ENCODE data around the gene CACNG8. TPM values are rescaled to one million over a fixed set of nuclear protein-coding genes. Genes with fewer than 3 reads are reported as not detected.
"Not testable (repeated sequence)": the region's sequence is repeated elsewhere in the genome, so short reads cannot be mapped to it uniquely, and the experiment has no call there.

Gene CACNG8
- 0.68 and 1.8 TPM in 2 replicates for total RNA-seq (2014; rRNA removed; shearing (Covaris generic))

GRCh38 chr19:53962887-53963431, at the start of gene CACNG8:
Gene CACNG8 (plus strand): TSS chr19:53962937.
- in situ Hi-C loops (cut with HindIII; ENCODE audit: low sequenced_read_pairs), result no loop called here
- DNase-seq (ENCODE audit: low spot score), result no peak

- no peak for DNase-seq (ENCODE audit: low spot score)
- in situ Hi-C loops (cut with HindIII; ENCODE audit: low sequenced_read_pairs), result no loop called here
Observed at GRCh38 chr19:53915000-53915399, 47.7 kb upstream of the CACNG8 start.

GRCh38 chr19:53916004-53916403, 46.7 kb upstream of the CACNG8 start:
- in situ Hi-C loops (cut with HindIII; ENCODE audit: low sequenced_read_pairs), result no loop called here
- no peak for DNase-seq (ENCODE audit: low spot score)

DNA sequence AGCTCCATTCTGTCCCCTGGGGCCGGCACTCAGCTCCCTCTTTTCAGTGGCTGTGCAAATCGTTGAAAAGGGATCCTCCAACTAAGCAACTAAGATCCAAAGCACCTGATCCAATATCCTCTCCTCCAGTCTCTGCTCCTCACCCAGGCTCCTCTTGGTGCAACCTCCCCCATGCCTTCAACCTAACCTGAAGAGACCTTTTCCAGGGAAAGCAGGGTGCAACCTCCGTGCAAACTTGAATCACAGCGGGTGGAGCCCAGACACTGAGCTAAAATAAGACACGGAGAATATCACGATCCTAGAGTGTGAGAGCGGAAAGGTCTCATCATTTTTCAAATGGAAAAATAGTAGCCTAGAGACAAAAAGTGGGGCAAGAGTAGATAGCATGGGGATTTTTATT, 45.4 kb upstream of the CACNG8 start:
- in situ Hi-C loops (cut with HindIII; ENCODE audit: low sequenced_read_pairs), result no loop called here
- no peak for DNase-seq (ENCODE audit: low spot score)

DNA sequence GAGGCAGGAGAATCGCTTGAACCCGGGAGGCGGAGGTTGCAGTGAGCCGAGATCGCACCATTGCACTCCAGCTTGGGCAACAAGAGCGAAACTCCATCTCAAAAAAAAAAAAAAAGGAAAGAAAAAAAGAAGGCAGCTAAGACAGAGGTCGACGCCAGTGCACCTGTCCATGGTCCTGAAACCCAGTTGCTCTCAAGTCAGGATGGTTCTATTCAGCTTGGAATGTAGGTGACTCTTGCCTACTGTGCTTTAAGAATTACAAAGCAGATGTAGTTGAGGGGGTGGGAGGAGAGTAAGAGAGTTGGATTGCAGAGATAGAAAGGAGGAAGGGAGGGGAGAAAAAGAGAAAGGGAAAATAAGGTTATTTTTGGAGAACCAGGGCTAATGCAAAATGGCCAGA, 35.0 kb upstream of the CACNG8 start:
- DNase-seq (ENCODE audit: low spot score), result no peak
- in situ Hi-C loops (cut with HindIII; ENCODE audit: low sequenced_read_pairs), result no loop called here

- in situ Hi-C loops (cut with HindIII; ENCODE audit: low sequenced_read_pairs), result no loop called here
- DNase-seq (ENCODE audit: low spot score), result no peak
Observed at GRCh38 chr19:53936029-53936428, 26.7 kb upstream of the CACNG8 start.

- peak; percentile 13 for DNase-seq (ENCODE audit: low spot score)
- in situ Hi-C loops (cut with HindIII; ENCODE audit: low sequenced_read_pairs), result no loop called here
Observed at GRCh38 chr19:53942001-53942786, 20.5 kb upstream of the CACNG8 start.

DNA sequence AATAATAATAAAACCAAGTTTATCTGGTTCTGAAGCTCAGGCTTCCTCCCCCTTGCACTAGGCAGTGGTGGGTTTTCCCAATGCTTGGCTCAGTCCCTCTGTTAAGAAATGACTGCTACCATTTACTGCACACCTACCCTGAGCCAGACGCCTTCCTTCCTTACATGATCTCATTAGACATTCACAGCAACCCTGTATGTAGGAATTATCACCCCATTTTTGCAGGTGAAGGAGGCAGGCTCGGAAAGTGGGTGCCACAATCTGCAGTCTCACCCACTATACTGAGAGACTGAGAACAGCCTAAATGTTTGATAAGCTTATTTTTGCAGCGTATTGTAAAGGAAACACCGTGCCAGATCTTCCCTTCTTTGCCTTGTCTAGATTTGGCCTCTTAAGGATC, 18.3 kb upstream of the CACNG8 start:
- in situ Hi-C loops (cut with HindIII; ENCODE audit: low sequenced_read_pairs), result no loop called here
- no peak for DNase-seq (ENCODE audit: low spot score)

- in situ Hi-C loops (cut with HindIII; ENCODE audit: low sequenced_read_pairs), result no loop called here
- no peak for DNase-seq (ENCODE audit: low spot score)
Observed at GRCh38 chr19:53944933-53945332, 17.8 kb upstream of the CACNG8 start.

DNA sequence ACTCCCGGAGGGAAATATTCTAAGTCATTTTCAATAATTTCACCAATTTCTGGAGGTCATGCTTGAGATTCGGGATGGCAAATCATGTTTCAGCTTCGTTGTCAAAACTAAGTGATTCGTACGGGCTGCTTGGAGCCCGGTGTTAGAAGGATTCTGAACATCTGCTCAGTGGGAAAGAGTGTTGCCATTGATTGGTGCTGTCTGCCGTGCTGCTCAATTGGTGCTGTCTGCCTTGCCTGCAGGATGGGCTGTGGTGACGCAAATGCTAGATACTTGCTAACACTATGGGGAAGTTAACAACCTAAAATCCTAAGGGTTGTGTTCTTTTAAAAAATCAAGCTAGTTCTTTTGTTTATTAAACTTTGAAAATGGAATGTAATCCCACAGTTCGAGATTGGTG, 17.3 kb upstream of the CACNG8 start:
- no peak for DNase-seq (ENCODE audit: low spot score)
- in situ Hi-C loops (cut with HindIII; ENCODE audit: low sequenced_read_pairs), result no loop called here

GRCh38 chr19:53945998-53946397, 16.7 kb upstream of the CACNG8 start:
- no peak for DNase-seq (ENCODE audit: low spot score)
- in situ Hi-C loops (cut with HindIII; ENCODE audit: low sequenced_read_pairs), result no loop called here

DNA sequence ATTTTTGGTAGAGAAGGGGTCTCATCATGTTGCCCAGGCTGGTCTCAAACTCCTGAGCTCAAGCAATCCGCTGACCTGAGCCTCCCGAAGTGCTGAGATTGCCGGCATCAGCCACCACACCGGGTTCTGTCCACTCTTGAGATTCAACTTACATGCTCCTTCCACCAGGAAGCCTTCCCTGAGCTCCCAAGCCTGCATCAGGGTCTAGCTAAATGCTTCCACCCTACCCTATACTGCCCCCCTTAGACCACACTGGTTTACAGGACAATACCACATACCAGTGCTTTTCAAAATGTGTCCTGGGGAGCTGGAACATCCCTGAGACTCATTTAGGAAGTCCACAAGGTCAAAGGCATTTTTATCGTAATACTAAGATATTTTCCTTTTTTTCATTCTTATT, 15.1 kb upstream of the CACNG8 start:
- DNase-seq (ENCODE audit: low spot score), result peak; percentile 13
- in situ Hi-C loops (cut with HindIII; ENCODE audit: low sequenced_read_pairs), result no loop called here

DNA sequence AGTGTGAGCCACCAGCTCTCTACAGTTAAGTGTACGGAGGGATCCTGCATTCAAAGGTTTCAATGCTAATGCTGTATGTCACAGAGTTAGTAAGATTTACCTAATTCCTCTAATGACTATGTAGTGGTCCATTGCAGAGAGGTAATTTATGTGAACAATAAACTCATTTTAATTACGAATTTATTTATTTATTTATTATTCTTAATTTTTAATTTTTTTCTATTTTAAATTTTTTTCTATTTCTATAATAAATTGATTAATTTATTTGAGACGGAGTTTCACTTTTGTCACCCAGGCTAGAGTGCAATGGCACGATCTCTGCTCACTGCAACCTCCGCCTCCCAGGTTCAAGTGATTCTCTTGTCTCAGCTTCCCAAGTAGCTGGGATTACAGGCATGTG, 14.1 kb upstream of the CACNG8 start:
- in situ Hi-C loops (cut with HindIII; ENCODE audit: low sequenced_read_pairs); DNase-seq (ENCODE audit: low spot score): not testable (repeated sequence)

GRCh38 chr19:53951436-53951835, 11.3 kb upstream of the CACNG8 start:
- DNase-seq (ENCODE audit: low spot score), result no peak
- in situ Hi-C loops (cut with HindIII; ENCODE audit: low sequenced_read_pairs), result loop anchor here (10.0 kb wide), 2 partner anchors 57 to 93 kb away; no protein-coding TSS in a partner anchor

DNA sequence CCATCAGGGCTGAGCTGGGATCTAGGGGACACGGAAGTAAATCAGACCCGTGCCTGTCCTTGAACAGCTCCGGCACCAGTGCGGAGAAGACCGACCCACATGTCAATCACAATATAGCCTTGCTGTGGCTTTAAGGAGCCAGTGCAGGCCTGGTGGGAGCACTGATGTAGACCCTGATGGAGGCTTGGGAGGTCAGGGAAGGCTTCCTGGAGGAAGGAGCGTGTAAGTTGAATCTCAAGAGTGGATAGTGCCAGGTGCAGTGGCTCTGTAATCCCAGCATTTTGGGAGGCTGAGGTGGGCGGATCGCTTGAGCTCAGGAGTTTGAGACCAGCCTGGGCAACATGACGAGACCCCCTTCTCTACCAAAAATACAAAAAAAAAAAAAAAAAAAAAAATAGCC, 10.8 kb upstream of the CACNG8 start:
- in situ Hi-C loops (cut with HindIII; ENCODE audit: low sequenced_read_pairs), result loop anchor here (10.0 kb wide), 2 partner anchors 57 to 93 kb away; no protein-coding TSS in a partner anchor
- DNase-seq (ENCODE audit: low spot score), result no peak

- in situ Hi-C loops (cut with HindIII; ENCODE audit: low sequenced_read_pairs), result loop anchor here (10.0 kb wide), 2 partner anchors 59 to 91 kb away; no protein-coding TSS in a partner anchor
- no peak for DNase-seq (ENCODE audit: low spot score)
Observed at GRCh38 chr19:53953383-53953782, 9.4 kb upstream of the CACNG8 start.

DNA sequence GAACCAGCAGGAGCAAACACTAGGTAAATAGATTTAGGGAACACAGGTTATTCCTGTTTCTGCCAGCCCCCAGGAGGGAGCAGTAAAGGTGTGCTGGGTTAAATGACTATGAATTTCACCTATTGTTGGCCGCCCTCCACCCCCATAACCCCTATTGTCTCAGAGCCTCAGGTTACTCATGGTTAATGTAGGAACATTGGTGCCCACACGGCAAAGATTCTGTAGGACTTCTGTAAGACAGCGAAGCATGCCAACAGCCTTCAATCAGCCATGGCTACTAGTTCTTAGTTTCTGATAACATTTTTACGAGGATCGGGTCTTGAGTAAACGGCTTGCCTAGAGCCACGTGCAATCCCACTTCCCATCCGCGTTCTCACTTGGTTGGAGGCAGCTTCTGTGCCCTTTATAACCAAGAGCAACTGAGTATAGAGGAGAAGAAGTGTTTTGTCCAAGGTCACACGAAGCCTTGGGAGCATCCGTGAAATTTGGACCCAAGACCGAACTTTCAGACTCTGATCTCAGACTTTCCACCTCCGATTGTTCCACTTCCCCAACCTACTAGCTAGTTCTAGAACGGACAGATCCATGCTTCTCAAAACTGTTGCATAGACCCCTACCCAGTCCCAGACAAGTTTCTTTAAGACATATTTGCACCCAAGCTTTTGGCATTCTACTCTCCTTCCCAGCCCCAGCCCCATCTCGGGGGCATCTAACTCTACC, 5.1 kb upstream of the CACNG8 start:
- in situ Hi-C loops (cut with HindIII; ENCODE audit: low sequenced_read_pairs), result loop anchor here (10.0 kb wide), 2 partner anchors 63 to 87 kb away; no protein-coding TSS in a partner anchor
- no peak for DNase-seq (ENCODE audit: low spot score)

DNA sequence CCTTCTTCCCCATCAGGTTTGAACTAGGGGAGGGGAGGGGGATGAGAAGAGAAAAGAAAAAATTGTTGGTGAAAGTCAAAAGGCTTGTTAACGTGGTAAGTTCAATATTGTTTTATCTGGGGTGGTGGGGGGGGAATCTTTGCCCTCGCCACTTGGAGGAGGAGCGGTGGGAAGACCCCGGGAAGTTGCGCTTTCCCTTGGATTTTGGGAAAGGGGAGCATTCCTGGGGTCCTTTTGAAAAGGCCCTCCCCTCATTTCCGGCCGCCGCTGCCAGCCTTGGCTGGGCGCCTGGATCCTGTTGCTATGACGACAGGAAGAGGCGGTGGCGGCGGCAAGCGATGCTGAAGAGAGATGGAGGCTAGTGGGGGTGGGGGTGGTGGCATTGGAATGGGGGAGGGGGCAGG, 4.6 kb upstream of the CACNG8 start:
- no peak for DNase-seq (ENCODE audit: low spot score)

GRCh38 chr19:53958823-53959757, 3.6 kb upstream of the CACNG8 start:
- no peak for DNase-seq (ENCODE audit: low spot score)
- in situ Hi-C loops (cut with HindIII; ENCODE audit: low sequenced_read_pairs), result loop anchor here (10.0 kb wide), 2 partner anchors 64 to 86 kb away; no protein-coding TSS in a partner anchor

More for the DNA sequence above, 4.6 kb upstream of the CACNG8 start:
- in situ Hi-C loops (cut with HindIII; ENCODE audit: low sequenced_read_pairs), result loop anchor here (10.0 kb wide), 2 partner anchors 63 to 87 kb away; no protein-coding TSS in a partner anchor
